Muscle layer of duodenum (tissue), 2 donors: ENCODE results near the gene C21orf58.

Source experiments
- H3K27ac ChIP-seq: one replicate; pipeline ENCODE4 v1.7.0; 2013; ENCODE audit warnings: mild to moderate bottlenecking, low read length
- H3K27me3 ChIP-seq: one replicate; pipeline ENCODE4 v1.7.0; 2013; ENCODE audit warnings: low read depth, mild to moderate bottlenecking, control low read depth, low read length
- H3K36me3 ChIP-seq, 2 donors: one replicate each; pipeline ENCODE4 v1.7.0; 2013; ENCODE audit warnings: low read length in 2 of 2, control low read depth in 1 of 2, mild to moderate bottlenecking in 1 of 2; ENCODE audit not compliant: insufficient read depth in 2 of 2, control insufficient read depth in 1 of 2
- H3K4me1 ChIP-seq, 2 donors: one replicate each; pipeline ENCODE4 v1.7.0; 2013; ENCODE audit warnings: low read length in 2 of 2, mild to moderate bottlenecking in 2 of 2, control low read depth in 1 of 2, moderate library complexity in 1 of 2; ENCODE audit not compliant: insufficient read depth in 2 of 2, control insufficient read depth in 1 of 2
- H3K4me3 ChIP-seq, 2 donors: one replicate each; pipeline ENCODE4 v1.7.0; 2013; ENCODE audit warnings: low read length in 2 of 2, low read depth in 1 of 2, mild to moderate bottlenecking in 1 of 2
- H3K9me3 ChIP-seq, 2 donors: one replicate each; pipeline ENCODE4 v1.7.0; 2013; ENCODE audit warnings: low read length in 2 of 2, control low read depth in 1 of 2, mild to moderate bottlenecking in 1 of 2; ENCODE audit not compliant: control insufficient read depth in 1 of 2
- donor health status: healthy.

Gene C21orf58

GRCh38 chr21:46362946-46363345 is 39.3 kb upstream of the C21orf58 start:
- H3K4me3 ChIP-seq, result no peak overlapping the region
- H3K27ac ChIP-seq, result no peak overlapping the region
- H3K9me3 ChIP-seq, result no peaks in the 10 kb centered on the region
- peaks cover 22 to 56% of the 10 kb centered on the region in 2 donors for H3K36me3 ChIP-seq
- H3K4me1 ChIP-seq, result no peaks in the 10 kb centered on the region
- H3K27me3 ChIP-seq, result no peaks in the 10 kb centered on the region

- Histone ChIP-seq H3K4me1 (no peaks in the 10 kb centered on the region), H3K36me3 (peaks cover 28 to 60% of the 10 kb centered on the region in 2 donors), H3K27me3 (no peaks in the 10 kb centered on the region), H3K27ac (no peak overlapping the region), H3K9me3 (no peaks in the 10 kb centered on the region), H3K4me3 (no peak overlapping the region)
Observed at GRCh38 chr21:46361935-46362334, 38.3 kb upstream of the C21orf58 start.

- Histone ChIP-seq H3K9me3 (no peaks in the 10 kb centered on the region), H3K27me3 (no peaks in the 10 kb centered on the region), H3K27ac (no peak overlapping the region), H3K4me3 (no peak overlapping the region), H3K36me3 (peaks cover 26 to 61% of the 10 kb centered on the region in 2 donors), H3K4me1 (no peaks in the 10 kb centered on the region)
Observed at GRCh38 chr21:46361176-46361575, 37.5 kb upstream of the C21orf58 start.

GRCh38 chr21:46357684-46358425 is 34.2 kb upstream of the C21orf58 start:
- Histone ChIP-seq H3K4me3 (no peak overlapping the region), H3K36me3 (peaks cover 44 to 69% of the 10 kb centered on the region in 2 donors), H3K4me1 (no peaks in the 10 kb centered on the region), H3K27me3 (no peaks in the 10 kb centered on the region), H3K27ac (no peak overlapping the region), H3K9me3 (no peaks in the 10 kb centered on the region)

- Histone ChIP-seq H3K27me3 (no peaks in the 10 kb centered on the region), H3K27ac (no peak overlapping the region), H3K36me3 (peaks cover 50 to 73% of the 10 kb centered on the region in 2 donors), H3K4me3 (no peak overlapping the region), H3K9me3 (no peaks in the 10 kb centered on the region), H3K4me1 (no peaks in the 10 kb centered on the region)
Observed at GRCh38 chr21:46357335-46357604, 33.6 kb upstream of the C21orf58 start.

GRCh38 chr21:46356494-46357334 is 33.0 kb upstream of the C21orf58 start:
- Histone ChIP-seq H3K4me1 (no peaks in the 10 kb centered on the region), H3K9me3 (no peaks in the 10 kb centered on the region), H3K4me3 (no peak overlapping the region), H3K27me3 (no peaks in the 10 kb centered on the region), H3K27ac (no peak overlapping the region), H3K36me3 (peaks cover 48 to 74% of the 10 kb centered on the region in 2 donors)

- H3K27ac ChIP-seq, result no peak overlapping the region
Observed at GRCh38 chr21:46356005-46356338, 32.3 kb upstream of the C21orf58 start.

GRCh38 chr21:46355161-46356004 is 31.7 kb upstream of the C21orf58 start:
- Histone ChIP-seq H3K27me3 (no peaks in the 10 kb centered on the region), H3K27ac (no peak overlapping the region), H3K36me3 (peaks cover 46 to 80% of the 10 kb centered on the region in 2 donors), H3K9me3 (no peaks in the 10 kb centered on the region), H3K4me1 (no peaks in the 10 kb centered on the region), H3K4me3 (no peak overlapping the region)

More at GRCh38 chr21:46356005-46356338, 32.3 kb upstream of the C21orf58 start:
- no peaks in the 10 kb centered on the region for H3K9me3 ChIP-seq
- H3K27me3 ChIP-seq, result no peaks in the 10 kb centered on the region
- H3K4me3 ChIP-seq, result no peak overlapping the region
- H3K4me1 ChIP-seq, result no peaks in the 10 kb centered on the region
- peaks cover 43 to 74% of the 10 kb centered on the region in 2 donors for H3K36me3 ChIP-seq

- Histone ChIP-seq H3K36me3 (peaks cover 49 to 88% of the 10 kb centered on the region in 2 donors), H3K27ac (no peak overlapping the region), H3K27me3 (no peaks in the 10 kb centered on the region), H3K4me1 (no peaks in the 10 kb centered on the region), H3K4me3 (no peak overlapping the region), H3K9me3 (no peaks in the 10 kb centered on the region)
Observed at GRCh38 chr21:46354518-46354917, 30.8 kb upstream of the C21orf58 start.

GRCh38 chr21:46354046-46354445 is 30.4 kb upstream of the C21orf58 start:
- H3K4me3 ChIP-seq, result no peak overlapping the region
- peaks cover 52 to 92% of the 10 kb centered on the region in 2 donors for H3K36me3 ChIP-seq
- H3K27ac ChIP-seq, result no peak overlapping the region
- H3K27me3 ChIP-seq, result no peaks in the 10 kb centered on the region
- H3K4me1 ChIP-seq, result no peaks in the 10 kb centered on the region
- H3K9me3 ChIP-seq, result no peaks in the 10 kb centered on the region

- H3K9me3 ChIP-seq, result no peaks in the 10 kb centered on the region
- H3K4me1 ChIP-seq, result no peaks in the 10 kb centered on the region
- H3K4me3 ChIP-seq, result no peak overlapping the region
- H3K27me3 ChIP-seq, result no peaks in the 10 kb centered on the region
- no peak overlapping the region for H3K27ac ChIP-seq
- peaks cover 55 to 97% of the 10 kb centered on the region in 2 donors for H3K36me3 ChIP-seq
Observed at GRCh38 chr21:46352913-46353312, 29.2 kb upstream of the C21orf58 start.
